HG03469 (cell line): ENCODE data around the gene TBXA2R.

Experiments
- ATAC-seq: cut with Tn5 transposase; IDR thresholded peaks from one replicate; pipeline ENCODE4 v1.9.1; 2021; ENCODE audit warnings: mild to moderate bottlenecking, moderate library complexity, moderate number of reproducible peaks; ENCODE audit not compliant: unreplicated experiment

TBXA2R gene

GRCh38 chr19:3608079-3608641, 1.5 kb upstream of the TBXA2R start:
- ATAC-seq, result no peak

DNA sequence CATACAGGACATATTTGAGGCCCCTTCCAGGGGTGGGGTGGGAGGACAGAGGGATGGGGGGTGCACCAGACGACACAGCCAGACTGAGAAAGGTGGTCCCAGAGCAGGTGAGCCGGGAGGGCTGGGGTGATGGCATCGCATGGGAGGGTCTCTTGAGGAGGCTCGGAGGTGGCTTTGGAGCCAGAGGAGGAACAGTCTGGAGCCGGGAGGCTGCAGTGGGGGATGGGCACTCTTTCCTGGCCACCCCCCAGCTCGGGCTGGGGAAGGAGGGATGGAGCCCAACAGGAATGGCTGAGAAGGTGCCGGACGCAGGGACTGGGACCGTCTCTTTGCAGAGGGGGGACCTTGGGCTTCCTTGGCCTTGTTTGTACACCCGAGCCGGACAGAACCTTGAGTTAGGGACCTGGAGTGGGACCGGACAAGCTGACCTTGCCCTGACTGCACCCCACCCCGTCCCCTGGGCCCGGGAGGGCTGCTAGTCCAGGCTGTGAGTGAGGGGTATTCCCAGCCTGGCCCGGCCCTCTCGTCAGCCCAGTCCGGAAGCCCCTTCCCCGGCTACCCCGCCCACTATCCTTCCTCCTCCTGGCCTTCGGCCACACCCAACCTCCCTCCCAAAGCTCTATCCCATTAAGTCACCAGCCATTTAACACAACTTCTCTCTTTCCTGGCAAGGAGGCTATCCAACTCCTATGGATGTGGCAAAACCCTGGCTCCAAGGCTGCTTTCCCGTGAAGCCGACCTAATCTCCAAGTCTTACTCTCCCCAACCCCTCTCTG, 816 bp upstream of the TBXA2R start:
- ATAC-seq, result no peak

- no peak for ATAC-seq
Measured at GRCh38 chr19:3606174-3606689, 443 bp downstream of the TBXA2R start.

DNA sequence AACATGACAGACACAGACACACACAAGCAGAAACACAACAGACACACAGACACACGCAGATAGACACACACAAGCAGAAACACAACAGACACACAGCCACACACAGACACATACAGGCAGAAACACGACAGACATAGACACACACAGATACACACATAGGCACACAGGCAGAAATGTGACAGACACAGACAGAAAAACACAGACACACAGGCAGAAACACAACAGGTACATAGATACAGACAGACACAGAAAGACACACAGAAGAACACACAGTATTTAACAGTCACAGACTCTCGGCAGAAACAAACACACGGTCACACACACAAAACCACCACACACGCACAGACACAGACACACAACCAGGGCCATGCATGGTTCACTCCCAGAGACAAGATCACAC, 905 bp downstream of the TBXA2R start:
- no peak for ATAC-seq

DNA sequence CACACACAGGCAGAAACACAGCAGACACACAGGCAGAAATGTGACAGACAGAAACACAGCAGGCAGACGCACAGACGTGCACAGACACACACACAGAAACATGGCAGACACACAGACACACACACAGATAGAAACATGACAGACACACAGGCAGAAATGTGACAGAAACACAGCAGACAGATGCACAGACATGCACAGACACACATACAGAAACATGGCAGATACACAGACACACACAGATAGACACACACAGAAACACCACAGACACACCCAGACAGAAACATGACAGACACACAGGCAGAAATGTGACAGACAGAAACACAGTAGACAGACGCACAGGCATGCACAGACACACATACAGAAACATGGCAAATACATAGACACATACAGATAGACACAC, 1.3 kb downstream of the TBXA2R start:
- no peak for ATAC-seq

DNA sequence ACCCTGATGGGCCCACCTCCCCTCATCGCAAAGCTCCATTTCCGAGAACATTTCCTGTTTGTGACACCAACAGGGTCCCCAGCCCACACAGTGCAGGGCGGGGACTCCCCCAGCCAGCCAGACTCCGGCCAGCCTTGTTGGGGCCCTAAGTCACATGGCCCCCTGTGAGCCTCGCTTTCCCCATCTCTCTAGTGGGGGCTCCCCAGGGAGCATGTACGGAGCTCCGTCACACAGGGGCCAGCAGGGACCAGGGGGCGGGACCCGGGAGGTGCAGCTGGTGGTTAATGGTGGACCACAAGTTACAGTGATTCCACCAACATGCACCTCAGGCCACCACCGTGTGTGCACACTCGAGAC, 1.7 kb downstream of the TBXA2R start:
- no peak for ATAC-seq

DNA sequence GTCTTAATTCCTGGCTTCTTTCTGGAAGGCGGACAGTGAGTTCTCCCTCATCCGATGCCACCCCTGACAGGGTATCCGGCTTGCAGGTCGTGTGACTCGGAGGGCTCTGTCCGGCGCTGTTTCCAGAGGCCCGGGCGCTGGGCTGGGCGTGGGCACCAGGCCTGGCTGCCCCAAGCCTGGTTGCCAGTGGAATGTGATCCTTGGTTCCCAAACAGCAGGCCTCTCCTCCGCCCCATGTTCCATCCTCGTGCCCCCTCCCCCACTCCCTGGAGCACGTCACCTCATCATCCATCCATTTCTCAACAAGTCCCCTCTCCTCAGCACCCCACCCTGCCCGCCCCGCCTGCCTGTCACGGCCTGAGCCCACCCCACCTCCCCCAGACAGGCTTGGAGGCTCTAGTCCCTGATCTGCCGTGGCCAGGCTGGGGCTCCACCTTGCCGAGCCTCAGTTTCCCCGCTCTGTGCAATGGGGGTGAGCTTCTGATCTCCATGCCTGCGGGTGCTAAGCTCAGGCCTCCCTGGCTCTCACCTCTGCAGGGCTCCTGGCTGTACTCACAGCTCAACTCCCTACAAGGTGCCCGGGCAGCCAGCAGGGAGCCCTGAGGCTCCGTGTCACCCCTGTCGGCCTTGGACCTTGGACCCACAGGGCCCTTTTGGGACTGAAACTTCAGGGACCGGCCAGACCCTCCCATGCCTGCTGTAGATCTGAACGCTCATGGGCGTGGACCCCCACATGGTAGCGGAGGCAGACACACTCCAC, 2.3 kb downstream of the TBXA2R start:
- no peak for ATAC-seq

GRCh38 chr19:3603121-3603811, 3.4 kb downstream of the TBXA2R start:
- no peak for ATAC-seq

GRCh38 chr19:3601021-3601420, 5.7 kb downstream of the TBXA2R start:
- ATAC-seq, result no peak

DNA sequence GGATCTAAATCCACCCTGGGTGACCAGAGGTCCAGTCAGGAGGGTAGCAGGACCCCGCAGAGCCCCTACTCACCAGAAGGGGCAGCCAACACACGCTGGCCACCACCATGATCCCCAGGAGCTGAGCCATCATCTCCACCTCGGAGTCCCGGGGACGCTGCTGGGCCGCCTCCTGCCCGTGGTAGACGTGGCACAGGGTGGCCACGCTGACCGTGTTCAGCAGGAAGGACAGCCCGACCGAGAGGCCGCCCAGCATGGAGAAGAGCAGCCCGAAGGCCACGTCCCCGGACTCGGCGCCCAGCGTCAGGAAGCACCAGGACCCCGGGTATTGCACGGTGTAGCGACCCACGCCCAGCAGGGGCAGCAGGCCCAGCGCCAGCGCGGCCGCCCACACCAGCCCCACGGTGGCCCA, 6.9 kb downstream of the TBXA2R start:
- ATAC-seq, result no peak

DNA sequence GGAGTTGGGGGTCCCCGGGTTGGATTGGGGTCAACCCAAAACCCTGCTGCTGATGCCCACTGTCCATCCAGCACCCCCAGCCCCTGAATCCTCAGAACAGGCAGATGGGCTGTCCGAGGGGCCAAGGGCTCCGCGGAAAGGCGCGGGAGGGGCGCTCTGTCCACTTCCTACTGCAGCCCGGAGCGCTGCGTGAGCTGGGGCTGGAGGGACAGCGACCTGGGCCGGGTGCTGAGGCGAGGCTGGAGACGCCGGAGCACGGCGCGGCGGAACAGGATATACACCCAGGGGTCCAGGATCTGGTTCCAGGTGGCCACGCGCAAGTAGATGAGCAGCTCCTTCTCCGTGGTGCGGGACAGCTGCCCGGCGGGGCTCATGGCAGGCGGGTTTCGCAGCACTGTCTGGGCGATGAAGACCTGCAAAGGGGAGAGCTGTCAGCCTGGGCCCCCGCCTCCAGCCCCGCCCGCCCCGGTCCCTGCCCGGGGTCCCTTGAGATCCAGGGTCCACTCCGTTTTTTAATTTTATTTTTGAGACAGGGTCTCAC, 11.1 kb downstream of the TBXA2R start:
- ATAC-seq, result no peak

DNA sequence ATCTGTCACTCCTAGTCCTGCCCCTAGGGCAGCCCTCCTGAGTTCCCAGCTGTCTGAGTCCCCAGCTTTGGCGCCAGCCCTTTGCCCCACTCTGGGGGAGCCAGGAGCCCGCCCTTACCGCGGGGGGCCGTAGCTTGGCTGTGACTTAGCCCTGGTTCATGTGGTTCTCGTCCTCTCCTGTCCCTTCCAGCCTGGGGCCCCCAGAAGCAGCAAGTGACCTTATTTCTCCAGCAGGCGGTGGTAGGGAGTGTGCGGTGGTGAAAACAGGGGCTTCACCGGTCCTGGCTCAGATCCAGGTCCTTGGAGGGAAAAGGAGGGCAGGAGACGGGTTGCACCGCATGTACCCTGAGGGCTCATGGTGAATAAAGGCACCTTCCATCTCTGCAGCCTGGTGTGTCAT, 13.5 kb downstream of the TBXA2R start:
- ATAC-seq, result no peak

GRCh38 chr19:3591876-3592613, 14.6 kb downstream of the TBXA2R start:
- ATAC-seq, result no peak

GRCh38 chr19:3590991-3591659, 15.6 kb downstream of the TBXA2R start:
- ATAC-seq, result no peak

GRCh38 chr19:3589949-3590348, 16.7 kb downstream of the TBXA2R start:
- no peak for ATAC-seq

DNA sequence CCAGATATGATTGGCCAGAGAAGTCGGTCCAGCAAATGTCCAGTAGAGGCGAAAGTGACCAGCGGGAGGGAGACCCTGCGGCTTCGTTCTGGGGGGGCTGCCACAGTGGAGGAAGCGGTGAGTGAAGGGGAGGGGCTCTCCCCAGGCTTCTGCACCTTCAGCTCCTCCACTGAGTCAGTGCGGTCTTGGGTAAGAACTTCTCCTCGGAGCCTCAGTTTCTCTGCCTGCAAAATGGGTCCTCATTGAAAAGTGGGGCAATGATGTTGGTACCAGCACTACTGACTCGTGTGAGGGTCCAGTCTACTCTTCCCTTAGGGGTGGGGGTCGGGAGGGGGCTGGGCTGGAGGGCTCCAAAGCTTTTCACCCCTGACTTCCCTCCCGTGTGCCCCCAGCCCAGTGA, 17.2 kb downstream of the TBXA2R start:
- no peak for ATAC-seq

DNA sequence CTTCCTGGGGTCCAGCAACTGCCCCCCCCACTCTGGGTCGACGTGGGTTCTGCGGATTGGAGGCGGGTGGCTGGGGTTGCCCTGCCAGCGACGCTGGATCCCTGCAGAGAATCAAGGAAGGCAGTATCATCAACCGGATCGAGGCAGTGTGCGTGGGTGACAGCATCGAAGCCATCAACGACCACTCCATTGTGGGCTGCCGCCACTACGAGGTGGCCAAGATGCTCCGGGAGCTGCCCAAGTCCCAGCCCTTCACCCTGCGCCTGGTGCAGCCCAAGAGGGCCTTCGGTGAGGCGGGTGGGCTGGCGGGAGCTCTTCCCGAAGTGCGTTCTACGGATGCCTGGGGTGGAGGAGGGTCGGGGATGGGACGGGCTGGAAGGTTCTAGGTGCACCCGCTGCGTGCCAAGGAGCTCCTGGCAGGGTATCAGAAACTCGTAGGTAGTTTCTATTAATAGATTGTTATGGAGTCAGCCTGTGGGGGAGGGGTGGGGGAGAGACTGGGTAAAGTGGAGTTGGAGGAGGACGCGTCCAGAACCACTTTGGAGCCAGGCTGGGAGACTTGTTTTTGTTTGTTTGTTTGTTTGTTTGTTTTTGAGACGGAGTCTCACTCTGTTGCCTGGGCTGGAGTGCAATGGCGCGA, 19.8 kb downstream of the TBXA2R start:
- no peak for ATAC-seq

- ATAC-seq, result no peak
Measured at GRCh38 chr19:3586127-3586626, 20.5 kb downstream of the TBXA2R start.
